Neutrophil (primary cell): ENCODE data around the gene MPL.

Experiments
- H3K27ac ChIP-seq: fragments of 200-600 bp; sonication (generic); 2 replicates; pipeline ENCODE4 v1.5.1; 2016; ENCODE audit warnings: mild to moderate bottlenecking, moderate library complexity
- H3K27me3 ChIP-seq: fragments of 200-600 bp; sonication (generic); 2 replicates; pipeline ENCODE4 v1.6.0; 2016; ENCODE audit warnings: mild to moderate bottlenecking
- H3K36me3 ChIP-seq: fragments of 200-600 bp; sonication (generic); 2 replicates; pipeline ENCODE4 v1.5.1; 2017
- H3K4me1 ChIP-seq, 2 experiments: fragments of 200-600 bp in 1 of 2; sonication (generic) in 1 of 2; 1 replicate in 1 of 2; 2 replicates in 1 of 2; pipeline versions ENCODE4 v1.5.1 to v1.6.1; 2013 to 2016; ENCODE audit warnings: low read depth in 1 of 2, low read length in 1 of 2, mild to moderate bottlenecking in 1 of 2, moderate library complexity in 1 of 2; ENCODE audit not compliant: control insufficient read depth in 1 of 2, insufficient read depth in 1 of 2
- H3K4me3 ChIP-seq, 2 experiments: fragments of 200-600 bp in 1 of 2; sonication (generic) in 1 of 2; 1 replicate in 1 of 2; 2 replicates in 1 of 2; pipeline ENCODE4 v1.5.1; 2013 to 2016; ENCODE audit warnings: low read depth in 1 of 2, low read length in 1 of 2, mild to moderate bottlenecking in 1 of 2, moderate library complexity in 1 of 2
- H3K9me3 ChIP-seq: fragments of 200-600 bp; sonication (generic); 2 replicates; pipeline ENCODE4 v1.5.1; 2016
- TF ChIP-seq, protein P1 (sequence below): fragments of 200-600 bp; sonication (generic); IDR thresholded peaks from 2 replicates; pipeline ENCODE4 v1.5.1; 2016; ENCODE audit warnings: antibody characterized with exemption

The MPL gene

DNA sequence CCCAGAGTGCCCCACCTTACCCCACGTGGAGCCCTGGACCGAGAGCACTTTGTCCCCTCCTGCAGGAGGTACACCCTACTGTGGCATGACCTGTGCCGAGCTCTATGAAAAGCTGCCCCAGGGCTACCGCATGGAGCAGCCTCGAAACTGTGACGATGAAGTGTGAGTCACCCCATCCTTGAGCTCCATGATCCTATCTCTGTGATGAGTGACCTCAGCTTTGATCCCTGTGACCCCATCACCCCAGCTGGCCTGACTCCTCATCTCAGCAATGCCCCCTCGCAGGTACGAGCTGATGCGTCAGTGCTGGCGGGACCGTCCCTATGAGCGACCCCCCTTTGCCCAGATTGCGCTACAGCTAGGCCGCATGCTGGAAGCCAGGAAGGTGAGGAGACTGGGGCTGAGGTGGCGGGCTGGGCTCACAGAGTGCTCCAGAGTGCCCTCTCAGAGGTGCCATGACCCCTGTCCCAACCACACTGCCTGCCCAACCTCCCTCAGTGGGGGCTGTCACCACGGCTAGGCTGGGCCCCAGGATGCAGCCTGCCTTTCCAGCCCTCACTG, 16.2 kb upstream of the MPL start:
- H3K27me3 ChIP-seq = no peaks in the 10 kb centered on the region
- no peaks in the 10 kb centered on the region for H3K4me1 ChIP-seq
- TF ChIP-seq, protein P1, sequence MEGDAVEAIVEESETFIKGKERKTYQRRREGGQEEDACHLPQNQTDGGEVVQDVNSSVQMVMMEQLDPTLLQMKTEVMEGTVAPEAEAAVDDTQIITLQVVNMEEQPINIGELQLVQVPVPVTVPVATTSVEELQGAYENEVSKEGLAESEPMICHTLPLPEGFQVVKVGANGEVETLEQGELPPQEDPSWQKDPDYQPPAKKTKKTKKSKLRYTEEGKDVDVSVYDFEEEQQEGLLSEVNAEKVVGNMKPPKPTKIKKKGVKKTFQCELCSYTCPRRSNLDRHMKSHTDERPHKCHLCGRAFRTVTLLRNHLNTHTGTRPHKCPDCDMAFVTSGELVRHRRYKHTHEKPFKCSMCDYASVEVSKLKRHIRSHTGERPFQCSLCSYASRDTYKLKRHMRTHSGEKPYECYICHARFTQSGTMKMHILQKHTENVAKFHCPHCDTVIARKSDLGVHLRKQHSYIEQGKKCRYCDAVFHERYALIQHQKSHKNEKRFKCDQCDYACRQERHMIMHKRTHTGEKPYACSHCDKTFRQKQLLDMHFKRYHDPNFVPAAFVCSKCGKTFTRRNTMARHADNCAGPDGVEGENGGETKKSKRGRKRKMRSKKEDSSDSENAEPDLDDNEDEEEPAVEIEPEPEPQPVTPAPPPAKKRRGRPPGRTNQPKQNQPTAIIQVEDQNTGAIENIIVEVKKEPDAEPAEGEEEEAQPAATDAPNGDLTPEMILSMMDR = no peak
- no peak overlapping the region for H3K4me3 ChIP-seq
- no peaks in the 10 kb centered on the region for H3K9me3 ChIP-seq
- H3K36me3 ChIP-seq = no peaks in the 10 kb centered on the region
- no peak overlapping the region for H3K27ac ChIP-seq

DNA sequence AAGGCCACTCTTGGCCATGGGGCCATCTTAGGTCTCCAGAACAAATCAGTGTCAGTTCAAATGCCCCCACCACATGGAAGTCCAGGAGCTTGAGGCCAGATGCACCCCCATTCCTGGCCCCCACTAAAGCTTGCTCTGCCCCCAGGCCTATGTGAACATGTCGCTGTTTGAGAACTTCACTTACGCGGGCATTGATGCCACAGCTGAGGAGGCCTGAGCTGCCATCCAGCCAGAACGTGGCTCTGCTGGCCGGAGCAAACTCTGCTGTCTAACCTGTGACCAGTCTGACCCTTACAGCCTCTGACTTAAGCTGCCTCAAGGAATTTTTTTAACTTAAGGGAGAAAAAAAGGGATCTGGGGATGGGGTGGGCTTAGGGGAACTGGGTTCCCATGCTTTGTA, 15.1 kb upstream of the MPL start:
- no peaks in the 10 kb centered on the region for H3K36me3 ChIP-seq
- H3K4me3 ChIP-seq = no peak overlapping the region
- H3K4me1 ChIP-seq = no peaks in the 10 kb centered on the region
- H3K27ac ChIP-seq = no peak overlapping the region
- H3K27me3 ChIP-seq = no peaks in the 10 kb centered on the region
- H3K9me3 ChIP-seq = no peaks in the 10 kb centered on the region
- TF ChIP-seq, protein P1 = no peak

DNA sequence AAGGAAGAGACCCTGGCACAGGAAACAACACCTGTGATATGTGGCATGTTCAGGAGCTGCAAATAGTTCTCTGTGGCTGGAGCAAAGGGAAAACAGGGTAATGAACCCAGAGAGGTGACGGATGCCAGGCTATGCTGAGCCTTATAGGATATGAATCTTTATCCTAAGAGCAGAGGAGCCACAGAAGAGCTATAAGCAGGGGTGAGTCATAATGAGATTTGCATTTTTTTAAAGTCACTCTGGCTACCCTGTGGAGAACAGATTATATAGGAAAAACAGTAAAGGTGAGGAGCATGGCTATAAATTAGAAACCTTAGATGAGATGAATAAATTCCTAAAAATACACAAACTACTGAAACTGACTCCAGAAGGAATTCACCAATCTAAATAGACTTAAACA, 12.8 kb upstream of the MPL start:
- H3K9me3 ChIP-seq = no peaks in the 10 kb centered on the region
- H3K36me3 ChIP-seq = no peaks in the 10 kb centered on the region
- H3K27me3 ChIP-seq = no peaks in the 10 kb centered on the region
- H3K4me1 ChIP-seq = no peaks in the 10 kb centered on the region
- H3K27ac ChIP-seq = no peak overlapping the region
- TF ChIP-seq, protein P1 = no peak
- no peak overlapping the region for H3K4me3 ChIP-seq

DNA sequence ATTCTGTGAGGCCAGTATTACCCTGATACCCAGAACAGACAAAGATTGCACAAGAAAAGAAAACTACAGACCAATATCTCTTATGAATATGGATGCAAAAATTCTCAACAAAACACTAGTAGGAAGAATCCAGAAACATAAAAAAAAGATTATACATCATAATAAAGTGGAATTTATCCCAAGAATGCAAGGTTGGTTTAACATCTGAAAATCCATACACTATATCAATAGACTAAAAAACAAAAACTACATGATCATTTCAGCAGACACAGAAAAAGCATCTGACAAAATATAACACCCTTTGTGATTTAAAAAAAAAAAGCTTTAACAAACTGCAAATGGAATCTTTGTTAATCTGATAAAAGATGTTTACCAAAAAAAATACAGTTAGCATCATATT, 12.2 kb upstream of the MPL start:
- H3K9me3 ChIP-seq = no peaks in the 10 kb centered on the region
- TF ChIP-seq, protein P1 = no peak
- no peaks in the 10 kb centered on the region for H3K27me3 ChIP-seq
- H3K36me3 ChIP-seq = no peaks in the 10 kb centered on the region
- H3K4me1 ChIP-seq = no peaks in the 10 kb centered on the region
- H3K27ac ChIP-seq = no peak overlapping the region
- no peak overlapping the region for H3K4me3 ChIP-seq

DNA sequence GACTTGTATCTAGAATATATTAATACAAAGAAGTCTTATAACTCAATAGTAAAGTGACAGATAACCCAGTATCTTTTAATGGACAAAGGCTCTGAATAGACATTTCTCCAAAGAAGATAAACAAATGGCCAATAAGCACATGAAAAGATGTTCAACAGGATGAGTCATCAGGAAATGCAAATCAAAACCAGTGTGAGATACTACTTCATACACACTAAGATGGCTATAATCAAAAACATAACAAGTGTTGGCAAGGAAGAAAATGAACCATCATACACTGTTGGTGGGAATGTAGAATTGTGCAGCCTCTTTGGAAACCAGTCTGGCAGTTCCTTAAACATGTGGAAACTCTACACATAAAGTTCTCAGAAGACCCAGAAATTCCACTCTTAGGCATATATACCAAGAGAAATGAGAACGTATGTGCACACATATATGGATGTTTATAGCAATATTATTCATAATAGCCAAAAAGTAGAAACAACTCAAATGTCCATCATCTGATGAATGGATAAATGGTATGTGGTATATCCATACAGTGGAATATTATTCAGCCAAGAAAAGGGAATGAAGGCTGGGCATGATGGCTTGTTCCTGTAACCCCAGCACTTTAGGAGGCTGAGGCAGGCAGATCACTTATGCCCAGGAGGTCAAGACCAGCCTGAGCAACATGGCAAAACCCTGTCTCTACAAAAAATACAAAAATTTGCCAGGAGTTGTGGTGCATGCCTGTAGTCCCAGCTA, 9.9 kb upstream of the MPL start:
- Histone ChIP-seq H3K4me1 (no peaks in the 10 kb centered on the region), H3K27ac (no peak overlapping the region), H3K9me3 (no peaks in the 10 kb centered on the region), H3K4me3 (no peak overlapping the region), H3K36me3 (no peaks in the 10 kb centered on the region), H3K27me3 (no peaks in the 10 kb centered on the region)
- TF ChIP-seq, protein P1 = no peak
